DMS114 treated with DMSO at 0.1 percent for 48 hours (cell line): ENCODE measurements around the gene SKAP1.
"Not testable (repeated sequence)": the region's sequence is repeated elsewhere in the genome, so short reads cannot be mapped to it uniquely, and the experiment has no call there.

Experiments used
- DNase-seq: peaks from one replicate; lab custom pipeline; 2025; ENCODE audit not compliant: unreplicated experiment; lab: John Stamatoyannopoulos, UW

The SKAP1 gene

GRCh38 chr17:48250059-48250458 lies 180.0 kb downstream of the SKAP1 start:
- not testable (repeated sequence) for DNase-seq

- no peak for DNase-seq
Observed at GRCh38 chr17:48247603-48248002, 182.4 kb downstream of the SKAP1 start.

- DNase-seq = no peak
Observed at GRCh38 chr17:48247038-48247437, 183.0 kb downstream of the SKAP1 start.

- DNase-seq = no peak
Observed at GRCh38 chr17:48246612-48247011, 183.4 kb downstream of the SKAP1 start.

- not testable (repeated sequence) for DNase-seq
Observed at GRCh38 chr17:48245465-48246033, 184.5 kb downstream of the SKAP1 start.

- no peak for DNase-seq
Observed at GRCh38 chr17:48244814-48245213, 185.2 kb downstream of the SKAP1 start.

- DNase-seq = no peak
Observed at GRCh38 chr17:48244121-48244711, 185.8 kb downstream of the SKAP1 start.

GRCh38 chr17:48241770-48242497 lies 188.1 kb downstream of the SKAP1 start:
- no peak for DNase-seq

GRCh38 chr17:48241131-48241591 lies 188.9 kb downstream of the SKAP1 start:
- DNase-seq = no peak

- DNase-seq = no peak
Observed at GRCh38 chr17:48240562-48241130, 189.4 kb downstream of the SKAP1 start.

- DNase-seq = no peak
Observed at GRCh38 chr17:48240122-48240521, 189.9 kb downstream of the SKAP1 start.

GRCh38 chr17:48239603-48239995 lies 190.4 kb downstream of the SKAP1 start:
- no peak for DNase-seq

GRCh38 chr17:48238933-48239602 lies 190.9 kb downstream of the SKAP1 start:
- DNase-seq = no peak

- DNase-seq = no peak
Observed at GRCh38 chr17:48237456-48237855, 192.6 kb downstream of the SKAP1 start.

- no peak for DNase-seq
Observed at GRCh38 chr17:48236681-48237134, 193.3 kb downstream of the SKAP1 start.

GRCh38 chr17:48234922-48235321 lies 195.1 kb downstream of the SKAP1 start:
- DNase-seq = no peak

- DNase-seq = no peak
Observed at GRCh38 chr17:48231995-48232959, 197.7 kb downstream of the SKAP1 start.

GRCh38 chr17:48229936-48230335 lies 200.1 kb downstream of the SKAP1 start:
- no peak for DNase-seq

GRCh38 chr17:48228720-48229119 lies 201.3 kb downstream of the SKAP1 start:
- no peak for DNase-seq
